Breast epithelium (tissue), 3 donors: ENCODE results near the gene GRIK3.

Source experiments
- CTCF ChIP-seq, 3 donors: fragments of 450-650 bp; IDR thresholded peaks; one replicate each; pipeline ENCODE4 v1.5.1; 2016 to 2017; ENCODE audit warnings: antibody characterized with exemption in 3 of 3, mild to moderate bottlenecking in 3 of 3, moderate library complexity in 3 of 3
- POLR2A ChIP-seq: fragments of 450-650 bp; IDR thresholded peaks from one replicate; pipeline ENCODE4 v1.6.1; 2016; ENCODE audit warnings: antibody characterized with exemption, mild to moderate bottlenecking, moderate library complexity
- POLR2AphosphoS5 ChIP-seq, 3 donors: sonication (generic); formaldehyde crosslinking; IDR thresholded peaks; one replicate each; pipeline ENCODE4 v1.6.1; 2017; ENCODE audit warnings: antibody characterized with exemption in 3 of 3

DNA sequence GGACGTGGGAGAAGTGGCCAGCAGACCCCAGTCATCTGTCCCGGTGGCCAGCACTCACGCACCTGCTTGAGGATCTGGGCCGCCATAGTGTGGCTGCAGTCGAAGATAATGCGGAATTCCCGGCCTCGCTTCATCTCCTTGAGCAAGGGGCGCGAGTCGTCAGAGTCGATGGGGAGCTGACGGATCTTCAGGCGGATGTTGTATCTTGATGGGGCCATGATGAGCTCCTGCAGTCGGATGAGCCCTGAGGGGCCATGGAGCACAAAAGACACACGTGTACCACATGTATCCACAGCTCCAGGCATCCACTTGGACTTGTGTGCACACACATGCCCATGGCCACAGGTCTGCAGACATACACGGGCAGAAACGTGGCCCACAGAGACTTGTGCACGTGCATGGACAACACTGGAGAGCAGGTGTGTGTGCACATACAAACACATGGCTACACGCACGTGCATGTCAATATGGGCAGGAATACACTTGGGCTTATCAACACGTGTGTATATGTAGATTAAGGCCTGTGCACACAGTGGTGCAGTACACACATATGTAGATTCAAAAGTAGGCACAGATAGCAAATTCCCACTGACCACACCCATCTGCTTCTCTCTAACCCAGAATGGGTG, 162.1 kb downstream of the GRIK3 start:
- no peak for TF ChIP-seq CTCF (IDR thresholded peaks at IDR 0.05)
- TF ChIP-seq POLR2AphosphoS5 (IDR thresholded peaks at IDR 0.05) = no peak
- TF ChIP-seq POLR2A = no peak
